ENCODE data around the gene PFN1. TPM values are rescaled to one million over a fixed set of nuclear protein-coding genes. Genes with fewer than 3 reads are reported as not detected.

PFN1 gene
- total and polyA plus RNA-seq, 9 of the 15 experiments (the other 6 are each of a cell fraction or from before 2014, with no cell fraction given): 60.5 to 1,479 (median 456) TPM

GRCh38 chr17:4948166-4948930, at the start of gene PFN1 (continued):
- TF ChIP-seq TSHZ1 (CRISPR knock-in tag; IDR thresholded peaks at IDR 0.05) (no peak), NR3C1 (CRISPR knock-in tag; IDR thresholded peaks at IDR 0.05) (no peak), ZNF174 (CRISPR knock-in tag; IDR thresholded peaks at IDR 0.05) (no peak), NKRF (IDR thresholded peaks at IDR 0.05; ENCODE audit: borderline replicate concordance) (no peak), ZC3H8 (IDR thresholded peaks at IDR 0.05) (no peak), RFX7 (CRISPR knock-in tag; IDR thresholded peaks at IDR 0.05) (no peak), TARDBP (IDR thresholded peaks at IDR 0.05) (no peak), KLF16 (IDR thresholded peaks at IDR 0.05) (no peak), ZNF239 (CRISPR knock-in tag; IDR thresholded peaks at IDR 0.05) (no peak), BRCA1 (IDR thresholded peaks at IDR 0.05) (no peak), BRCA1 (CRISPR knock-in tag; IDR thresholded peaks at IDR 0.05) (no peak), HDAC8 (tag; IDR thresholded peaks at IDR 0.05) (no peak), SMAD1 (IDR thresholded peaks at IDR 0.05; ENCODE audit: low read depth, low read length, partially characterized antibody) (no peak), ZNF347 (CRISPR knock-in tag; IDR thresholded peaks at IDR 0.05; ENCODE audit: low read depth) (0 out of 2 replicates have a peak, but pooled peaks have one; percentile 33), ATF1 (CRISPR knock-in tag; IDR thresholded peaks at IDR 0.05) (no peak), ATF1 (tag; IDR thresholded peaks at IDR 0.05) (no peak), NR2F6 (CRISPR knock-in tag; IDR thresholded peaks at IDR 0.05) (no peak), PRMT5 (CRISPR knock-in tag; IDR thresholded peaks at IDR 0.05) (no peak), DLX4 (CRISPR knock-in tag; IDR thresholded peaks at IDR 0.05) (no peak), ZSCAN29 (IDR thresholded peaks at IDR 0.05) (no peak)
- TF ChIP-seq, protein P1, sequence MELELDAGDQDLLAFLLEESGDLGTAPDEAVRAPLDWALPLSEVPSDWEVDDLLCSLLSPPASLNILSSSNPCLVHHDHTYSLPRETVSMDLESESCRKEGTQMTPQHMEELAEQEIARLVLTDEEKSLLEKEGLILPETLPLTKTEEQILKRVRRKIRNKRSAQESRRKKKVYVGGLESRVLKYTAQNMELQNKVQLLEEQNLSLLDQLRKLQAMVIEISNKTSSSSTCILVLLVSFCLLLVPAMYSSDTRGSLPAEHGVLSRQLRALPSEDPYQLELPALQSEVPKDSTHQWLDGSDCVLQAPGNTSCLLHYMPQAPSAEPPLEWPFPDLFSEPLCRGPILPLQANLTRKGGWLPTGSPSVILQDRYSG (tag; conservative IDR thresholded peaks at IDR 0.05; ENCODE audit: low read depth): no peak
- TF ChIP-seq, protein P2, sequence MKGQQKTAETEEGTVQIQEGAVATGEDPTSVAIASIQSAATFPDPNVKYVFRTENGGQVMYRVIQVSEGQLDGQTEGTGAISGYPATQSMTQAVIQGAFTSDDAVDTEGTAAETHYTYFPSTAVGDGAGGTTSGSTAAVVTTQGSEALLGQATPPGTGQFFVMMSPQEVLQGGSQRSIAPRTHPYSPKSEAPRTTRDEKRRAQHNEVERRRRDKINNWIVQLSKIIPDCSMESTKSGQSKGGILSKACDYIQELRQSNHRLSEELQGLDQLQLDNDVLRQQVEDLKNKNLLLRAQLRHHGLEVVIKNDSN (CRISPR knock-in tag; IDR thresholded peaks at IDR 0.05): no peak
